Measurements from ENCODE around the gene SRRT.
"Not testable (repeated sequence)": the region's sequence is repeated elsewhere in the genome, so short reads cannot be mapped to it uniquely, and the experiment has no call there.

Gene SRRT

GRCh38 chr7:100895701-100895955, 20.7 kb downstream of the SRRT start, which contains the start of gene ACHE:
Gene ACHE (minus strand): TSS chr7:100895888. CDS start chr7:100894232, 1,656 bp downstream.
- no peak for DNase-seq

- peak in 1 of 5 experiments; percentile 63 for DNase-seq
Observed at GRCh38 chr7:100895956-100896731, 21.2 kb downstream of the SRRT start.

DNA sequence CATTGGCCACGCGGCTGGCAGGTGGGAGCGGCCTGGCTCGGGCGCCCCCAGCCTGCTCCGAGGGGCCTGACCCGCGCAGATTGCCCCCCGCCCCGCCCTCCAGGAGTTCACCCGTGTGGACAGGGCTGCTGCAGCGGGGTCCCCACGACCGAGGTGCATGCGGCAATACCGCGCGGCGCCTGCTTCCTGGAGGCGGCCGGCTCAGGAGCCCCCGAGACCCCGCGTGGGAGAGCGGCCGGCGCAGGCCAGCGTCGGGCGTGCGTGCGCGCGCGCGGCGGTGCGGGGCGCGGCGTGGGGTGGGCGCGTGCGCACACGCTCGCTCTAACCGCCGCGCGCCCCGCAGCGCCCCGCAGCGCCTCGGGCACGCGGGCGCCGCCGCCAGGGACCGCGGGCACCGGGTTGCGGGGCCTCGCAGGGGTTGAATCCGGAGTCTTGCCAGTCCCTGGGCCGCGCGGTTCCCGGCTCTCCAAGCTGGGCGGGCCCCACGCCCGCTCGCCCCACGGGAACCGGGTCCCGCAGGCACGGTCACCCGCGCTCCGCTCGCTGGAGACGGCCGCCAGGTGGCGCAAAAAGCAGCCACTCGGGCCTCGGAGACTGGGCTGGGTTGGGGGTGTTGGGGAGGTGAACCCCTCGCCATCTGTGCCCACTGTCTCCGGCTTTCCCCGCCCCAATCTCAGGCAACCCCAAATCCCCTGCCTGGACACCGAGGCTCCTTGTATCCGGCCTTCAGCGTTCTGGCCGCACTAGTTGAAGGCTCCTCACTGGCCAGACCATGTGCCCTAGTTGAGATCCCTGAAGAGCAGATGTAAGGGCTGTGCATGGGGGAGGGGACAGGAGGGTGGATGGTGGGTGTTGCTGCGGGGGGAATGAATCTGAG, 22.1 kb downstream of the SRRT start:
- peak in 3 of 5 experiments; percentile 38 to 63 (median 40) for DNase-seq

GRCh38 chr7:100897772-100898454, 23.0 kb downstream of the SRRT start:
- DNase-seq = no peak

DNA sequence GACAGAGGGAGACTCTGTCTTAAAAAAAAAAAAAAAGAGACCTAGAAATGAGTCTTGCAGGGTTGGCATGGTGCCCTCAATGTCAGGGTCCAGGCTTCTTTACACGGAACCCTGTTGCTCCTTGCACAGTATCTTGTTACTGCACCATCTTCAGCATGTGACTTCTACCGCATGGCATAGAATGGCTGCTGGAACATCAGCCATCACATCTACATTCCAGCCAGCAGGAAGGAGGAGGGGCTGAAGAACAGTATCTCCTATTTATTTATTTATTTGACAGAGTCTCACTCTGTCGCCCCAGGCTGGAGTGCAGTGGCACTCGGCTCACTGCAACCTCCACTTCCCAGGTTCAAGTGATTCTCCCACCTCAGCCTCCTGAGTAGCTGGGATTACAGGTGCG, 24.5 kb downstream of the SRRT start:
- DNase-seq = no peak

DNA sequence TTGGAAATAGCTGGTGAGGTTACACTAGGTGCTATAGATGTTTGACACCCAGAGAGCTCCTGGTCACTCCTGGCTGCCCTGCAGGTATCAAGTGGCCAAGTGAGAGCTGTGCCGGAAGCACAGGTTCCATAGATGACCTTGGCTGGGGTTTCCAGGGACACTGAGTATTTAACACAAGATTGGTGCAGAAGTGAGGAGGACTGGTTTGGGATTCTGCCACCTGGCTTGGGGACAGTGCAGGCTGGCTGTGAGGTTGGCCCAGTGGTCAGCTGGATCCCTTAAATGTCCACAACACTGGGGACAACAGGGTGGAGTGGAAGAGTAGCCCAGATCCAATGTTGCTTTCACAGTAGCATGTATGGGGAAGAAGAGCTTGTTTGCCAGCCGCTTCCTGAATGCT, 26.1 kb downstream of the SRRT start:
- no peak for DNase-seq

DNA sequence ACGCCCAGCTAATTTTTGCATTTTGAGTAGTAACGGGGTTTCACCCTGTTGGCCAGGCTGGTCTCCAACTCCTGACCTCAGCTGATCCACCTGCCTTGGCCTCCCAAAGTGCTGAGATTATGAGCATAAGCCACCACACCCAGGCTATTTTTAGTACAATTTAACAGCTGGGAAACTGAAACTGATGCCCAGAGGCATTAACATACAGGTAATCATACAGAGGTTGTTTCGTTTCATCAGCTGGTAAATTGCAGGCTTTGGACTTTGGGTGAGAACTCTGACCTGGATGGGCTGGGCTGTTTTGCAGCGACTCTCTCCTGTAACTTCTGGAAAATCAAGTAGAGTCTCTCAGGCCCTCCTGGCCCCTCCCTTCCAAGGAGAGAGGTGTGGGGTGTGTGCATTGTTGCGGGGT, 27.0 kb downstream of the SRRT start:
- no peak for DNase-seq

DNA sequence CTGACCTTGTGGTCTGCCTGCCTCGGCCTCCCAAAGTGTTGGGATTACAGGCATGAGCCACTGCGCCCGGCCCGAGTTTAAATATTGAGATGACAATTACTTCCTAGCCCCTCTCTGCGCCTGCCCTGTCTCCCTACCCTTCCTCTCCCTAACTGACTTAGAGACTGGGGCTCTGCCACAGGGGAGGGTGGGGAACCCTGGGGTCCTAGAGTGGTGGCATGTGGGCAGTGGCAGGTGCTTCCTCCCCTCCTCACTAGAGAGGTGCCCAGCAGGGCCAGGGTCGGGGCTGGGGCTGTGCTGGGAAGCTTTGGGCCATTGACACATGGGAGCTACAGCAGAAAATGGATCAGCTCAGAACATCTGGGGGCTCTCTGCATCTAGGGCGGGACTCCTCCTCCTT, 27.7 kb downstream of the SRRT start:
- no peak for DNase-seq

DNA sequence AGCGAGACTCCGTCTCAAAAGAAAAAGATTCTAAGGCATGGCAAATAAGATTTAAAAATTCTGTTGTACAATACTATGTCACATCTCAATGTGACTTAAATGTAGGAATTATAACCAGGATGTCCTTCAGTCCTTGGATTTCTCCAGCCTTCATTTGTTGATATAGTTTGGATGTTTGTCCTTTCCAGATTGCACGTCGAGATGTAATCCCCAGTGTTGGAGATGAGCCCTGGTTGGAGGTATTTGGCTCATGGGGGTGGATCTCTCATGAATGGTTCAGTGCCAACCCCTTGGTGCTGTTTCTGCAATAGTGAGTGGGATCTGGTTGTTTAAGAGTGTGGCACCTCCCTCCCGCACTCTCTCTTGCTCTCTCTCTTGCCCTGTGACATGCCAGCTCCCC, 33.6 kb downstream of the SRRT start:
- no peak for DNase-seq

DNA sequence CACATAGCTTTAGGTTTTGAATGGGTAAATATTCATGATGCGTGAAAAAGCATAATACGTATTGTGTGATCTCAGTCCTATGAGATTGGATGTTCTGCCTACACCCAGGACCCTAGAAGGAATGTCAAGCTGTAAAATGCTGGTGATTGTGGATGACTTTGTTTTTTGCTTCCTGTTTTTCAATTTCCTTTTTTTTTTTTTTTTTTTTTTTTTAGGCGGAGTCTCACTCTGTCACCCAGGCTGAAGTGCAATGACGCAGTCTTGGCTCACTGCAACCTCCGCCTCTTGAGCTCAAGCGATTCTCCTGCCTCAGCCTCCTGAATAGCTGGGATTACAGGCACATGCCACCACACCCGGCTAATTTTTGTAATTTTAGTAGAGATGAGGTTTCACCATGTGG, 35.5 kb downstream of the SRRT start:
- not testable (repeated sequence) for DNase-seq

- DNase-seq = no peak
Observed at GRCh38 chr7:100911484-100911883, 36.6 kb downstream of the SRRT start.

DNA sequence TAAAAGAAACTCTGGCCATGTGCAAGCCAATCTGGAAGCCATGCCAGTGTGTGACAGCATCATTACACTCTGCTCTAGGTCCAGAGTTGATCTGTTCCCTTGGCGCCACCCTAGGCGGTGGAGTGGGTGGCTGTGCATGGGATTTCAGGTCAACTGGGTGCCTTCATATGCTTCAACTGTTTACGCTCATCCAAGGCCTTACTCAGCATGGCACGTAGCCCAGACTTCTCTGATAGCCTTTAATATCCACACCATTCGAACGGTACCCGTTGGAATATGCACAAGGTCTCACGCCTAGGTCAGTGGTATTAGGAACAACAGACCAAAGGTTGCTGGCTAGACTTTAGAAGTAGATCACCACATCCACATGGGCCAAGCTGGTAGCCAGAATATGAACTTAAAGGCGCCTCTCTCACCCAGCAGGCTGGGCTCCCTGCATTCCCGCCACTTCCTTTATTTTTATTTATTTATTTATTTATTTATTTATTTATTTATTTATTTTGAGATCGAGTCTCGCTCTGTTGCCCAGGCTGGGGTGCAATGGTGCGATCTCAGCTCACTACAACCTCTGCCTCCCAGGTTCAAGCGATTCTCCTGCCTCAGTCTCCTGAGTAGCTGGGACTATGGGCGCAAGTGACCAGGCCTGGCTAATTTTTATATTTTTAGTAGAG, 39.4 kb downstream of the SRRT start:
- DNase-seq = no peak

DNA sequence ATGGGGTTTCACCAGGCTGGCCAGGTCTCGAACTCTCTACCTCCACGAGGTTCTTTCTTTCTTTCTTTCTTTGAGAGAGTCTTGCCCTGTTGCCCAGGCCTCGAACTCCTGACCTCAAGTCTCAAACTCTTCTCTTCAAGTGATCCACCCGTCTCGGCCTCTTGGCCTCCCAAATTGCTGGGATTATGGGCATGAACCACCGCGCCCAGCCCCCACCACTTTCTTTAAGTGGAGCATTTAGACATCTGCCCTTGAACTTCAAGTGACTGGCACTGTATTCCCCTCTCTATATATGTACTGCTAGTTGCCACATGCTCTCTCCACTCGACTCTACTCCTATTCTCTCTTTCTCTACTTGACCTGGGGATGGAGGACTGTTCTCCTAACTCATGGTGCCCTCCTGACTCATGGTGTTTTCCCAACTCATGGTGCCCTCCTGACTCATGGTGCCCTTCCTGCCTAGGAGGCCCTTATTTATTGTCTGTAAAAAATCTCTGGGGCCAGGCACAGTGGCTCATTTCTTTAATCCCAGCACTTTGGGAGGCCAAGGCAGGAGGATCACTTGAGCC, 40.1 kb downstream of the SRRT start:
- DNase-seq = no peak

GRCh38 chr7:100919335-100919734, 44.4 kb downstream of the SRRT start:
- not testable (repeated sequence) for DNase-seq

- DNase-seq = not testable (repeated sequence)
Observed at GRCh38 chr7:100919779-100920437, 45.0 kb downstream of the SRRT start.

GRCh38 chr7:100921039-100921438, 46.1 kb downstream of the SRRT start:
- no peak for DNase-seq

DNA sequence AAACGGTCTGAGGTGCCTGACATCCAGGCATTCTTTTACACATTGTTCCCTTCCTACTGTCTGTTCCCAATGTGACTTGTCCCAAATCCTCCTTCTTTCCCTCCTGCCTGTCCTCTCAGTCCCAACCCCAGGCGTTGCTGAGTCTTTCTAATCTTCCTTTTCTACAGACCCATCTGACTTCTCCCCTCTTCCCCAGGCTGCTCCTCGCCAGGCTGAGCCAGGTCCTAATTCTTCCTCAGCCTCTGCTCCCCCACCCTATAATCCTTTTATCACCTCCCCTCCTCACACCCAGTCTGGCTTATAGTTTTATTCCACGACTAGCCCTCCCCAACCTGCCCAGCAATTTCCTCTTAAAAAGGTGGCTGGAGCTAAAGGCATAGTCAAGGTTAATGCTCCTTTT, 48.7 kb downstream of the SRRT start:
- DNase-seq = not testable (repeated sequence)

DNA sequence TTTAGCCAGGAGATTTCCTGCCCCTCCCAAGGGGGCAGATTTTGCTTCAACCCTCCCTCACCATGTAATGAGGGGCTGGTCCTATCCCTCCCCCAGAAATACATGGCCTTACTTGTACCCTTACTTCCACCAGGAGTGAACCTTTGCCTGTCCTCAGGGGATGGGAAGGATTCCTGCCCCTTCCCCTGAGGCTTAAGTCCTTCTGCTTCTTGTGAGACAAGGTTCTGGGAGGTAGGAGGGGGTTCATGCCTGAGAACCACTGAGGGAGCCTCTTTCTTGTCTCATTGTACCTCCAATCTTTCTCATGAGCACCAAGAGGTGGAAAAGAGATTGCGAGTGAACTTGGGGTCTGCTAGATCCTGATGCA, 54.9 kb downstream of the SRRT start:
- DNase-seq = no peak

DNA sequence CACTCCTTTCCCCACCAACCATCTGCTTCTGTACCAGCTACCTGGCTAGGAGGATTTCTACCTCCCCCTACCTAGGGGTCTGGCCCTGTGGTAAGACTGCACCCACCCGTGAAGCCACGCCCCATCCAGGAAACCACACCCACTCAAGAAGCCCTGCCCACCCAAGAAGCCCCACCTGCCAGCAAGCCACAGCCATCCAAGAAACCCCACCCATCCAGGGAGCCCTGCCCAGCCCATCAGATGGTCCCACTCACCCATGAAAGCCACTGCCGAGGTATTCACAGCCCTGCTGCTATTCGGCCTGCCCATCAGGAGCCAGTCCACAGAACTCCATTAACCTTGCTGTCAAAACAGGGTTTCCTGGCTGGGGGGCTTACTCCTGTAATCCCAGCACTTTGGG, 58.8 kb downstream of the SRRT start:
- DNase-seq = no peak

GRCh38 chr7:100935381-100935780, 60.5 kb downstream of the SRRT start:
- DNase-seq = not testable (repeated sequence)

GRCh38 chr7:100936167-100936566, 61.3 kb downstream of the SRRT start:
- DNase-seq = not testable (repeated sequence)

Data from T-helper 2 cell (primary cell).